Skeletal muscle cell (primary cell): ENCODE results near the gene RPL18.
A peak's percentile ranks its signal among the peaks of the same experiment; 100 is the strongest.

ENCODE experiments used
- DNase-seq: peaks from one replicate; pipeline ENCODE4 v3.0.0-alpha.2; 2010; ENCODE audit warnings: low read depth
- H3K4me3 ChIP-seq: 2 replicates; pipeline ENCODE4 v1.5.1; 2011; ENCODE audit warnings: low read depth, mild to moderate bottlenecking, control low read depth, low read length, moderate library complexity

Gene RPL18

DNA sequence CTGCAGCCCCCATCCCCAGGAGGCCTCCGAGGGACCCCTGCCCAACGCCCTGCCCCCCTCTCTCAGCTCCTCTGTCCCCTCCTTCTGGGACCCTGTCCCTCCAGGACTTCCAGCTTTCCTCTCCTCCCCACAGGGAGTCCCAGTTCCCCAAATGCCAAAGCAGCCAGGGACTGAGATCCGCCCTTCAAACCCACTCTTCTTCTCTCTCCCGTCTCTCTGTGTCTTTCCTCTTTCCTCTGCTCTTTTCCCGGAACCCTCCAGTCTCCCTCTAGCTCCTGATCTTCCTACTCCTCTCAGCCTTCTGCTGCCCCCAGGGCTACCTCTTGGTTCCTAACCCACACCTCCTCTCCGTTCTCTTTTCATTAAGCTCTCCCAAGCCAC is 26.6 kb upstream of the RPL18 start:
- DNase-seq: no peak
- H3K4me3 ChIP-seq: peak overlapping the region; percentile 55

DNA sequence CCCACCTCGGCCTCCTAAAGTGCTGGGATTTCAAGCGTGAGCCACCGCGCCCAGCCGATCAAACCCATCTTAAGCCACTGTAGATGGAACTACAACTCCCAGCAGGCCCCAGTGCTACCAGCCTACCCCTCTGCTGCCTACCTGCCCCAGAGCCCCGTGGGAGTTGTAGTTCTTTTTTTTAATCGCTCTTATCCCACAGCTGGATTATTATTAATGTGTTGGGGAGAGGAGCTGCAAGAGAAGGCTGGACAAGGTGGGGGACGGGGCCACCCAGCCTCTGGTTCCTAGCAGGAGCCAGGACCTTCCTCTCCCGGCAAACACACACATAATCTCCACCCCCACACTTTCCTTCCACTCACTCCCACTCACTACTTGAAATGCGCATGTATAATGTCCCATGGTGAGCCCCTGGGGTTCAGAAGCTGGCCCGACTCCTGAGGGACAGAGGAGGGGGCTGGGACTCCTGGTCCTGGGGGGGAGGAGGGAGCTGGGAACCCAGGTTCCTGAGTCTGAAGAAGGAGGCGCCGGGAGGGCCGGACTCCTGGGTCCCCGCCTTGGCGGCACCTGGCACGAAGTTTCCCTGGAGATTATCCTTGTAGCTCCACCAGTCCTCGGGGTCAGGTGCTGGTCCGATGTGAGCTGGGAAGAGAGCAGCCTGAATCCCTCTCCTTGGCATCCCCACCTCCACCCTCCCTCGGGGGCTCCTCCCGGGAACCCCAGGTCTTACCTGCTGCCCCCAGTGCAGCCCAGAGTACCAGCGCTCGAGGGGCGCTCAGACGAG is 26.1 kb upstream of the RPL18 start:
- no peak for DNase-seq
- H3K4me3 ChIP-seq: peak overlapping the region; percentile 55

DNA sequence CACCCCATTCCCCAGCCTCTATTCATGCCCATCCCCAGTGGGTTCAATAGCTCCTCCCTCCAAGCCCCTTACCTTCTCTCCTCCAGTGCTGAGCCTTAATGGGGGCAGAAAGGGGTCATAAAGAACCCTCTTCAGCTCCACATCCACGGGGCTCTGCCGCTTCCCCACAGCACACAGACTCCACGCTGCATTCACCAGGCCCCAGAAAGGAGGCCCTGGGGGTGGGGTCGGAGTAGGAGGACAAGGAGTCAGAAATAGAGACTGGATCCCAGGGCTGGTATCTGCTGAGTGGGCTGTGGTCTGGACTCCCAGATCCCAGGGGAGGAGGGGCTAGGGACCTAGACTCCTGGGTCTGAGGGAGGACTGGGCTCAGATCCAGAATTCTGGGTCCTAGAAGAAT is 25.4 kb upstream of the RPL18 start:
- no peak overlapping the region for H3K4me3 ChIP-seq

DNA sequence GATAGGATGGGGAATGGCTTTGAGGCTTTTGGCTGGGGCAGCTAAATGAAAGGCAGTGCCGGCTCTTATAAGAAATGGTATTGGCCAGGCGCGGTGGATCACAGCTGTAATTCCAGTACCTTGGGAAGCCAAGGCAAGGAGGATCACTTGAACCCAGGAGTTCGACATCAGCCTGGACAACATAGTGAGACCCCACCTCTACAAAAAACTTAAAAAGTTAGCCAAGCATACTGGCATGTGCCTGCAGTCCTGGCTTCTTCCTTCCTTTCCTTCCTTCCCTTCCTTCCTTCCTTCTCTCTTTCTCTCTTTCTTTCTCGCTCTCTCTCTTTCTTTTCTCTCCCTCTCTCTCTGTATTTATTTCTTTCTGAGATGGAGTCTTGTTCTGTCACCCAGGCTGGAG is 23.9 kb upstream of the RPL18 start:
- H3K4me3 ChIP-seq: no peak overlapping the region
- DNase-seq: no peak

More for the DNA sequence above, 25.4 kb upstream of the RPL18 start:
- no peak for DNase-seq

DNA sequence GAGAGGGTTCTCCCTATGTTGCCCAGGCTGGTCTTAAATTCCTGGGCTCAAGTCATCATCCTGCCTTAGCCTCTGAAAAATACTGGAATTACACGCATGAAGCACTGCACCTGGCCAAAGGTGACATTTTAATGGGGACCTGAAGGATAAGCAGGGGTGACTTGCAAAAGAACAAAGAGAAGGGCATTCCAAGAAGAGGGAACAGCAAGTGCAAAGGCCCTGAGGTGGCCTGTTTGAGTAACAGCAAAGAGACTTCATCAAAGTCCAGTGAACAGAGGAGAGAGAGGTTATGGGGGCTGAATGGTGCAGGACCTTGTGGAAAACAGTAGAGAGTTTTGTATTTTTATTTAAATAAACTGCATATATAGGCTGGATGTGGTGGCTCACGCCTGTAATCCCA is 22.9 kb upstream of the RPL18 start:
- no peak overlapping the region for H3K4me3 ChIP-seq
- no peak for DNase-seq

DNA sequence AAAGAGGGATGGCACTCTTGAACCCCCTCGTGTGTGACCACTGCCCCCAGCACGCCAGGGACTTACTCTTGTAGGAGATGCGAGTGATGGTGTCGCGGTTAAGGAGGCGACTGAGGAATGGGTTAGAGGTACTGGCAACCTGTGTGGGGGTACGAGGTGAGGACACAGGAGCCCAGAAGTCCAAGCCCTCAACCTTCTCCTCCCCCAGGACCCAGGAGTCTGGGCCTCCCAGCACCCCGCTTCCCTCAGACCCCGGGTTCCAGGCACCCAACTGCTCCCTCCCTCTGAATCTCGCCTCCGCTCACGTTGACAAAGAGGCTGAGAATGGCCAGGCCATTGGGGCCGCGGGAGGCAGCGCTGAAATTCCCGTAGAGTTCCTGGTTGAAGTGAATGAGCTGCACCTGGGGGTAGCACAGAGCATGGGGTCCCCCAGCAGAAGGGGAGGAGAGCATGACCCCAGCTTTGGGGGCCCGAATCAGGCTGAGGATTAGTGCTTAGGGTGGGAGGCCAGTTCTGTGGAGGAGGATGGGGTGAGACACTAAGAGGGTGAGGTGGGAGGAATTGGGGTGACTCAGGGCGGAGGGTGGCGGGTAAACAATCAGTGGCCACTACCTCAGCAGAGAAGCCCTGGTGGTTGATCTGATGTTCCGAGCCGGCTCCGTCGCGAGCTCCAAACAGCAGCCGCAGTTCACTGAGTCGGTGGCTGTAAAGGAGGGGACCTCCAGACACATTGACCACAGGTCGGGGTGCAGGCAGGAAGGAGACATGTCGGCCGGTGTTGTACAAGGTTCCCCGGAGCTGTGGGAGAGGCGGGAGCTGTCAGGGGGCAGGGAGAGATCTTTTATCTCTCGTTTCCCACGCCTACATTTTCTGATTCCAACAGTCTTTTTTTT is 20.8 kb upstream of the RPL18 start:
- no peak overlapping the region for H3K4me3 ChIP-seq
- DNase-seq: no peak

DNA sequence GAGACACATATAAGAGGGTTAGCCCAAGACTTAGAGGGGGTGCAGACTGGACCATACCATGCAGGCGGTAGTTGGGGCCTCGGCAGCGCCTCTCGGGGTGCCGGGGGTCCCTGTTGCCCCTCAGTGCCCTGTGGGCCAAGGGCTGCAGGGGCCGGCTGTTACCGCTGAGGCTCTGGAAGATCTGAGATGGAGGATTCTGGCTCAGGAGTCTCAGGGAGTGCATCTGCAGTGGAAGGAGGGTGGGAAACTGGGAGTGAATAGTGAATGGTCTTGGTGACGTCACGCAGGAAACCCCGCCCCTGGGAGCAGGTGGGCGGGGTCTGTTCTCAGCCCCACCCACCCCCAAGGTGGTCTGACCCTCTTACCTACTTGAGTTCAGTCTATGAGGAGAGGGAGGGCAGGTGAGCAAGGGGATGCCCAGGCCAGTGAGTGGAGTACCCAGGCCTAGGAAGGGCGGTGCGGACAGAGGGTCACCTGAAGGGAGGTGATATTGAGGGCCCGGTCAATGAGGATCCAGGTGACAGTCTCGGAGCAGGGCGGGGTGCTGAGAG is 19.9 kb upstream of the RPL18 start:
- DNase-seq: no peak
- H3K4me3 ChIP-seq: no peak overlapping the region

DNA sequence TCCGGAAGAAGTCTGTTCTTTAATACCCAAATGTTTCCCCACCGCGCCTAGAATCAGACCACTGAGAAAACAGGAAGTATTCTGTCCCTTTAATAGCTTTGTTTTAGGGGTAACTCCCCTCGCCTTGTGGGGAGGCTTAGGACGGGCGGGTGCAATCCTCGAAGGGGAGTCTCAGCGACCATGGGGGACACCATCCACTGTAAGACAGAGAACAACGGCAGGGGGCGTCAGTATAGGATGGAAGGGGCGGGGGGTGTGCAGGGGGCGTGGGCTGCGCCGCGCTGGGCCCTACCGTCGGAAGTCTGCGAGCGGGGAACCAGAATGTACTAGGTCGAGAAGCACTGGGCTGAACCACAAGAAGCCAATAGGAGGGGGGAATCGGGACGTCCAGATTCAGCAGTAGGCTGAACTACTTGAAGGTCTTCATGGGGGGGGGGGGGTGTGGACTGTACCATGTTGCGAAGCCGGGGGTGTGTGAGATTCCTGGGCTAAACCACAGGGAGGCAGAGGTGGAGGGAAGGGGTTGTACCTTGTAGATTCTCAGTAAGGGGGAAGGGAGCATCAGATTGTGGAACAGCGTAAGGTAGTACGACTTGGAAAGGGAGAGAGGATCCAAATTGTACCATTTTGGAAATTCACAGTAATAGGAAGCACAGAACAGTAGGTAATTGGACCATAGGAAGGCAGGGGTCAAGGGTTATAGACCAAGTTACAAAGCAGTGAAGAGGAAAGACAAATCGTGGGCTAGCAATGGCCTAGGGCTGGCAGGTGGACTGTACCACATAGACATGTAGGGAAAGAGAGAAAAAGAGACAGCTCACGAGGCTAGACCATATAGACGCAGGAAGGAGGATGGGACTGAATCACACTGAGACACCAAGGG is 19.2 kb upstream of the RPL18 start:
- peak; percentile 83 for DNase-seq
- H3K4me3 ChIP-seq: peak overlapping the region; percentile 56

DNA sequence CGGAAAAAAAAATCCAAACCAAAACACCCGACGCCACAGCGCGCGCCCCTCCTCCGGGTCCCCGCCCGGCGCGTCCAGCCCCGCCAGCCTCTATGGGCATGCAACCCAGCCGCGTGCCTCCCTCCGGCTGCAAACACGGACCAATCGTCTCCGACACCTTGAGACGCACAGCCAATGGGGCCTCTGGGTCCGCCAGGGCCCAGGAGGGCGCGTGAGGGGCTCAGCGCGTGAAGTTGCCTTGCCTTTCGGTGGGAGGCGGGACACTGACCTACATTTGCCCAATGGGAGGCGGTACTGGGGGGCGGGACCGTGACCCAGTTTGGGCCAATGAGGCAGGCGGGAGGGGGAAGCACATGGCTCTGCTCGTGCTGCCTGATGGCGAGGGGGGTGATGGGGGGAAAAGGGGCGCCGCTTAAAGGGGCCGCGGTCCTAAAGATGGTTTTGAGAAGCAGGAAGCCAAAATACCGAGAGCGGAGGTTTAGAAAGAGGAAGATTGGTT is 18.5 kb upstream of the RPL18 start:
- peak overlapping the region; percentile 56 for H3K4me3 ChIP-seq
- peak; percentile 94 for DNase-seq

DNA sequence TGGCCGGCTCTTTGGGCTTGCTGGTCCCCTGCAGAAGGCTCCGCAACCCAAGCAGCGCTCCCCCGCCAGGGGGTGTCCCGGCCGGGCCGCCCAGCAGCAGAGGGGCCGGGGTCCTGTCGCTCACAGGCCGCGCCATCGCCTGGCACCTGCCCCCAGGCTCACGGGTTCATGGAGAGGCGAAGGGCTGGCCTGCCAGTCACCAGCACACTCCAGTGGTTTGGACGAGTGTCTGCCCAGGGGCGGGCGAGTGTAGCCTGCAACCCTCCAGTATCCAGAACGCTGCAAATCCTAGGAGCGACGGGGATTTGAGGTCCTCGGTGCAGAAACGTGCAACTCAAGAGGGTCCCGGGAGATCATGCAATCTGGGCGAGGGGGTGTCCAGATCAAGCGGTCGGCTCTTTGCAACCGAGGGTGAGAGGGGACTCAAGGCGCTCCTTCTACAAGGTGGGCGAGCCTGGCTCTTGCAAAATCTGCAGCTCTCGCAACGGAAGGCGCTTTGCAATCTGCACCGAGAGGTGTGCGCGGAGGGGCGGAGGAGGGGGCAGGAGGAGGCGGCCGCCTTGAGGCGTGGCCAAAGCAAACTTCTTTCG is 18.0 kb upstream of the RPL18 start, which contains the start of gene DBP:
DBP (minus strand) TSS at position 521 of the 590 bp plus-strand sequence; CDS start at position 136, 385 bp downstream.
- no peak for DNase-seq
- H3K4me3 ChIP-seq: peak within 1 kb of the TSS; percentile 56

DNA sequence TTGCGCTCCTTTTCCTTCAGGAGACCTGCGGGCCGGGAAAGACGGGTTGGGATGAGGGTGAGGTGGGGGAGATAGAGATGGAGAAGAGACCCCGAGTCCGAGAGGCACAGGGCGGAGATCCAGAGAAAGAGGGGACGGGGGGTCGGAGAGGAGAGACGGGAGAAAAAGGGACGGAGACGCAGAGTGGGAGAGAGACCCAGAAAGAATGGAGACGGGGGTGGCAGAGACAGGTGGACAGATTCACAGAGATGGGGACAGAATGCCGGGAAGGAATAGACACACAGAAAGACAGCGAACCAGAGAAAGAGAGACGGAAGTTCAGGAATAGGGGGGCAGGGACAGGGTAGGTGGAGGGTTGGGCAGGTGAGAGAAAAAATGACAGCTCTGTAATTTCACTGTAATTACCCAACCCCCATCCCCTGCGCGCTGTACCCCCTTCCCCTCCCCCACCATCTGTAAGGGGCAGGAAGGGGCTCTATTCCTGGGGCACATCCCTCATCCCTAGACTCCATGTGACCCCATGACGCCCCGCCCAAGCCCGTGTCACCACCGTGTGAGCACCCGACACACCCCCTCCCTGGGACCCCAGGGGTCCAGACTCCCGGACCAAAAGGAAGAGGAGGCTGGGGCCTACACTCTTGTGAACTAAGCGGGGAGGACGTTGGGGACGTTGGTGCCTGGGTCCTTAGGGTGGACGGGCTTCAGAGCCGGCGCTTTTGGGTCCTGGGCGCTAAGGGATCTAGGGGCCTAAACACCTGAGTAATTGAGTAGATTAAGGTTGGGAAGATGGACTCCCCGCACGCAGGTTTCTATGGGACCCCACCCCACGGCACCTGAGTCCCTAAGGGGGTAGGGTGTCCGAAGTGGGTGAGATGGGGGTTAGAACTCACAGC is 17.2 kb upstream of the RPL18 start:
- peak overlapping the region; percentile 56 for H3K4me3 ChIP-seq
- no peak for DNase-seq

DNA sequence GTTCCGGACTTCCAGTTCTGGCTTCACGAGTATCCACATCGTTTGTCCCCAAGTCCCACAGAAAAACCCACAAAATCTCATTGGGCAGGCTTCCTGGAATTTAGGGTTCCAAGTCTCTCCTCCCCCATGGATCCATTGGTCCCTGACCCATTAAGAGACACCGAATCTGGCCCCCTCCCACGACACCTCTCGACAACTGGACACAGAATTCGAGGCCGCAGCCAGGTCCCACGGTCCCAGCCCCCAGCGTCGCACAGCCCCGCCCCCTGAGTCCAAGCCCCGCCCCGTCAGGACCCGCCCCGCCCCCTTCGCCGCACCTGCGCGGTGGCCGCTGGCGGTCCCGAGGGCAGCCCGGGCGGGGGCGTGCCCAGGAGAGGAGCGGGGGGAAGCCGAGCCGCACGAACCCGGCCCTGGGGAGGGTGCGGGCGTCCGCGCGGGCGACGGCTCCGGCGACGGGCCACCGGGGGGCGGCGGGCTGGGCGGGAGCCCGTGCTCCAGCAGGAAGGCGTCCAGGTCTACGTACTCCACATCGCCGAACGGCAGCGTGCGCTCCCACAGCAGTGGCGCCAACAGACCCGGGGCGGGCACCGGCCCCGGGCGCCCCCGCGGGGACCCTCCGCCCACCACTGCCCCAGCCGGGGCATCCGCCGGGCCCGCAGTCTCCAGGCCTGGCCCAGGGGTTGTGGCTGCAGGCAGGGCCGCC is 16.4 kb upstream of the RPL18 start:
- peak overlapping the region; percentile 37 for H3K4me3 ChIP-seq
- no peak for DNase-seq

DNA sequence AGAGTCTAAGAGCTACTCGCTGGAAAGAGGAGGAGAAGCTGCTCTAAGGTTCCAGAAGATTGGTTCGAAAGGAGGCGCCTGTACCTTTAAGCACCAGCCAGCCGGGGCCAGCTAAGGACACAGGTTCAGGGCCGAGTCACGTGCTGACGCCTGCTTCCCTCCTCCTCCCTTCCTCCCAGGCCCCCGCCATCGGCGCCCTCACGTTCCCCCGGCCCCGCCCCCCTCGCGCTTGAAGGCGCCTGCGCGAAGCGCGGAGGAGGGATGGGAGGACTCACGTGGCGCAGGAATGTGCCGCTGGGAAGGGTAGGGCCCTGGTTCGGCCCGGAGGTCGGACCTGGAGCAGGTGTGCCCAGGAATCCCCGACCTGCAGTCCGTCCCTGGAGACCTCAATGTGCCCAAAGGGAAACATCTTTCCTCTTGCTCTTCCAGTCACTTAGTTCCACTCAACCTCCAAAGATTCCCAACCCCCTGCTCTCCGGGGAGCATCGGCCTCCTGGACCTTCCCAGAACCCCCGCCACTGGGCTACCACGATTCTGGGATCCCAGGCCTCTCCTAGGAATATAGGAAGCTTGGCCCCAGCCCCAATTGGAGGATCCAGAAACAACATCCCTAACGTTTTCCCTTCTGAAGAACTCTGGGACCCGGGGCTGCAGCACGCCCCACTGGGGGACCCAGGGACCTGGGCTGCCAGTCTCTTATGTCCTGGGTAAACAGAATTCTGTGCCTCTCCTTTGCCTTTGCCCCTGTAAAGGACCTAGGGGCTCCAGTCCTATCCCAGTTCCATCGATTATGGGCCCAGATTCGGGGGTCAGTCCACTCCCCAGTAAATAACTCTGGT is 15.7 kb upstream of the RPL18 start:
- peak overlapping the region; percentile 3 for H3K4me3 ChIP-seq
- peak; percentile 81 for DNase-seq

DNA sequence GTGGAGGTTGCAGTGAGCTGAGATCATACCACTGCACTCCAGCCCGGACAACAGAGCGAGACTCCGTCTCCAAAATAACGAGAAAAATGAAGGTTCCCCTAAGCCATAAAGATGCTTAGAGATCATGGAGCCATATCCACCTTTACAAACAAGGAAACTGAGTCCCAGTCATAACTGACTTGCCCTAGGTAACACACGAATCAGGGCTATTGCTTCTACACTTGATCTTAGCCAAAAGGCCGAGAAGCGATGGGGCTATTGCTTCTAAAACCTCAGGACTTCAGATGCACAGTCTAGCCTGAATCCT is 15.0 kb upstream of the RPL18 start:
- peak overlapping the region; percentile 3 for H3K4me3 ChIP-seq
- no peak for DNase-seq

DNA sequence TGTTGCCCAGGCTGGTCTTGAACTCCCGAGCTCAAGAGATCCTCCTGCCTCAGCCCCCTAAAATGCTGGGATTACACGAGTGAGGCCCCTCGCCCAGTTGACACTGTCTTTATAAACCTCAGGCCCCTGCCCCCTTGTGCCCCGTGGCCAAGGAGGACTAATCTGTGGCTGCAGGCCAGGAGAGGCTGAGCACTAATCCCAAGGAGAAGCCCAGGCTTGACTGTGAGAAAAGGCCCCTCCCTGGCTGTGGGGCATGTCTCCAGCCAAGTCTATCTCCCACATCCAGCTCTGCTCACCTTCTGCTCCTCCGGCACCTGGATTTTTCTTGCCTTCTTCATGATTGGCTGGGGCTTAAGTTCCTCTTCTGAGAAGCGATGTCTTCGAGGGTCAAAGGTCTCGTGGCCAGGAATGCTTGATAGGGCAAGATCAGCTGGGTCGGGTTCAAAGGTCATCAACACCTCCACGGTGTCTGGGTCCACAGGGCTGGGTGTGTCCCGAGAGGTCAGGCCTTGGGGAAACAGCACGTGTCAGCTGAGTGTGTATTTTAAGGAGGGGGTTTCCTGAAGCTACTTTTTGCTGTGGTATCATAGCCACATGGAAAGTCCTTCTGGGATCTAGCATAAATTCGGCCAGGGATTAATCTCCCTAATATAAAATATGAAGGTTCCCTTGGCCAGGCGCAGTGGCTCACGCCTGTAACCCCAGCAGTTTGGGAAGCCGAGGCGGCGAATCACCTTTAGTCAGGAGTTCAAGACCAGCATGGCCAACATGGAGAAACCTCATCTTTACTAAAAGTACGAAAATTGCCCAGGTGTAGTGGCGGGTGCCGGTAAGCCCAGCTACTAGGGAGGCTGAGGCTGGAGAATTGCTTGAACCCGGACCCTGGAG is 14.4 kb upstream of the RPL18 start:
- DNase-seq: no peak

DNA sequence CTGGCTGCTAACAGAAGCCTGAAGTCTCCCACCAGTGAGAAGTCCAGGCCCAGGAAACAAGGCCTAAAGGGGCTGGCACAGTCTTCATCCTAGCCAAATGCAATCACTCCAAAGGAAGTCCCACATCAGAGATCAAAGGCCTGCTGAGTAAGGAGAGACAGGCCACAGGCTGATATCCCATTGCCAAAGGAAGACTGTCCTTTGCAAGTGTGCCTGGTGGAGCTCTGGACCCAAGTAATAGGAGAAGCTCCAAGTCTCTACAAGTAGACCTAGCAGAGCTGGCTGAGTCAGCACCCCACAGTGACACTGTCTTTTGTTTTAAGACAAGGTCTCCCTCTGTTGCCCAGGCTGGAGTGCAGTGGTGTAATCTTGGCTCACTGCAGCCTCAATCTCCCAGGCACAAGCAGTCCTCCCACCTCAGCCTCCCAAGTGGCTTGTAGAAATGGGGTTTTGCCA is 13.7 kb upstream of the RPL18 start:
- no peak for DNase-seq
- no peak overlapping the region for H3K4me3 ChIP-seq

More for the DNA sequence above, 14.4 kb upstream of the RPL18 start:
- H3K4me3 ChIP-seq: no peak overlapping the region
